Ovary (tissue), 9 donors: Measurements from ENCODE around the gene CCDC137. TPM values are rescaled to one million over a fixed set of nuclear protein-coding genes. Genes with fewer than 3 reads are reported as not detected.
A peak's percentile ranks its signal among the peaks of the same experiment; 100 is the strongest.

ENCODE experiments used
- DNase-seq, 5 donors: peaks; one replicate each; pipeline ENCODE4 v3.0.0-alpha.2; 2019 to 2020
- H3K27ac ChIP-seq, 2 donors: fragments of 200-600 bp; one replicate each; pipeline versions ENCODE4 v1.5.1 to v1.8.0; 2019 to 2022
- H3K27me3 ChIP-seq: fragments of 200-600 bp; one replicate; pipeline ENCODE4 v1.8.0; 2022
- H3K36me3 ChIP-seq: fragments of 200-600 bp; sonication (generic); one replicate; pipeline ENCODE4 v1.5.1; 2019
- H3K4me1 ChIP-seq: one replicate; pipeline ENCODE4 v1.8.1; 2013; ENCODE audit warnings: mild to moderate bottlenecking, moderate library complexity; ENCODE audit not compliant: insufficient read depth
- H3K4me3 ChIP-seq: fragments of 200-600 bp; sonication (generic); one replicate; pipeline ENCODE4 v1.5.1; 2017
- H3K9me3 ChIP-seq, 2 donors: fragments of 200-600 bp in 1 of 2; sonication (generic) in 1 of 2; one replicate each; pipeline versions ENCODE4 v1.5.1 to v1.8.1; 2013 to 2019; ENCODE audit warnings: mild to moderate bottlenecking in 1 of 2, moderate library complexity in 1 of 2
- CTCF ChIP-seq, 3 donors: fragments of 450-650 bp in 2 of 3; fragments of 200-600 bp in 1 of 3; IDR thresholded peaks; one replicate each; pipeline versions ENCODE4 v1.5.1 to v1.8.0; 2016 to 2022; ENCODE audit warnings: antibody characterized with exemption in 3 of 3, mild to moderate bottlenecking in 1 of 3
- EP300 ChIP-seq: sonication (generic); formaldehyde crosslinking; IDR thresholded peaks from one replicate; pipeline ENCODE4 v1.6.1; 2017; ENCODE audit warnings: antibody characterized with exemption
- POLR2A ChIP-seq: fragments of 450-650 bp; IDR thresholded peaks from one replicate; pipeline ENCODE4 v1.6.1; 2017; ENCODE audit warnings: antibody characterized with exemption, mild to moderate bottlenecking, moderate library complexity
- WGBS, 3 donors: extraction: QIAGEN DNeasy Blood & Tissue Kit in 1 of 3; methylation state at CpG; one replicate each; pipeline versions ENCODE4 v1.1.5 to v1.1.7; 2013 to 2017; 5-methylcytosine and 5-hydroxymethylcytosine counted together
- intact Hi-C, 4 donors: fragments of 100-400 bp; cut with DNase I; formaldehyde crosslinking; loops; one replicate each; pipeline versions ENCODE4 v1.11.0 to v1.15.1; 2022 to 2023
- polyA plus RNA-seq, 2 donors: library from polyadenylated mRNA; stranded (reverse); fragments of 200-250 nt in 1 of 2; fragments of 350-450 nt in 1 of 2; fragmentation: Illumina TruSeq in 1 of 2; extraction: RNeasy Lipid Tissue Mini Kit (QIAGEN cat#74804) in 1 of 2; gene quantifications; one replicate each; pipeline ENCODE4 v1.2.3, GENCODE V29; 2013 to 2014
- total RNA-seq, 7 donors: library from RNA; depleted of rRNA in 2 of 7; stranded (reverse); fragments of >200 nt in 2 of 7; fragmentation: NEBNext Ultra II Directional in 3 of 7; extraction: Animal tissue kit (Norgen Biotek cat#: 25700) in 3 of 7; gene quantifications; one replicate each; pipeline versions ENCODE4 v1.1.0 to v1.2.4, GENCODE V29; 2016 to 2023
- donor health status: DM: no; HTN: no; CAD: no; lungs with moderate emphysema.
- donor health status: DM: no; HTN: no; CAD: no.
- donor health status: Bipolar disorder and iron deficiency.
- donor health status: DM: yes; HTN: yes; CAD: no.
- donor health status: DM: no; HTN: no; CAD: no.
- donor health status: DM: yes; HTN: yes; CAD: no.

Gene CCDC137
- total and polyA plus RNA-seq, 9 donors: 5.1 to 17.8 (median 9.4) TPM

- intact Hi-C loops: no loop called here
- TF ChIP-seq POLR2A: no peak
- TF ChIP-seq CTCF (IDR thresholded peaks at IDR 0.05): no peak
- no peak for TF ChIP-seq EP300
- no peak overlapping the region for H3K27ac ChIP-seq
- 83 to 94% (median 91%) methylated on average over 9 of the region's 9 CpGs for WGBS, 3 donors
- H3K4me3 ChIP-seq: no peak overlapping the region
- H3K4me1 ChIP-seq: peaks cover 4% of the 10 kb centered on the region
- no peaks in the 10 kb centered on the region for H3K9me3 ChIP-seq
- no peak for DNase-seq
- no peaks in the 10 kb centered on the region for H3K27me3 ChIP-seq
- no peaks in the 10 kb centered on the region for H3K36me3 ChIP-seq
Observed at GRCh38 chr17:81660441-81660840, 6.1 kb upstream of the CCDC137 start.

- WGBS, 3 donors: 90 to 94% (median 90%) methylated on average over 4 of the region's 4 CpGs
Observed at GRCh38 chr17:81662002-81662401, 4.5 kb upstream of the CCDC137 start.

GRCh38 chr17:81664051-81664470 lies 2.5 kb upstream of the CCDC137 start:
- H3K27ac ChIP-seq: no peak overlapping the region
- no peaks in the 10 kb centered on the region for H3K36me3 ChIP-seq
- H3K4me1 ChIP-seq: peaks cover 12% of the 10 kb centered on the region
- TF ChIP-seq EP300 (no peak), CTCF (IDR thresholded peaks at IDR 0.05) (no peak), POLR2A (no peak)
- H3K27me3 ChIP-seq: no peaks in the 10 kb centered on the region
- intact Hi-C loops: no loop called here
- H3K4me3 ChIP-seq: no peak overlapping the region
- WGBS, 3 donors: 77 to 86% (median 86%) methylated on average over 7 of the region's 7 CpGs
- H3K9me3 ChIP-seq: no peaks in the 10 kb centered on the region
- no peak for DNase-seq

More at GRCh38 chr17:81662002-81662401, 4.5 kb upstream of the CCDC137 start:
- TF ChIP-seq POLR2A: no peak
- no peak for TF ChIP-seq CTCF (IDR thresholded peaks at IDR 0.05)
- TF ChIP-seq EP300: no peak
- DNase-seq: no peak
- intact Hi-C loops: no loop called here
- Histone ChIP-seq H3K9me3 (no peaks in the 10 kb centered on the region), H3K36me3 (no peaks in the 10 kb centered on the region), H3K4me1 (peaks cover 9% of the 10 kb centered on the region), H3K27ac (no peak overlapping the region), H3K4me3 (no peak overlapping the region), H3K27me3 (no peaks in the 10 kb centered on the region)

DNA sequence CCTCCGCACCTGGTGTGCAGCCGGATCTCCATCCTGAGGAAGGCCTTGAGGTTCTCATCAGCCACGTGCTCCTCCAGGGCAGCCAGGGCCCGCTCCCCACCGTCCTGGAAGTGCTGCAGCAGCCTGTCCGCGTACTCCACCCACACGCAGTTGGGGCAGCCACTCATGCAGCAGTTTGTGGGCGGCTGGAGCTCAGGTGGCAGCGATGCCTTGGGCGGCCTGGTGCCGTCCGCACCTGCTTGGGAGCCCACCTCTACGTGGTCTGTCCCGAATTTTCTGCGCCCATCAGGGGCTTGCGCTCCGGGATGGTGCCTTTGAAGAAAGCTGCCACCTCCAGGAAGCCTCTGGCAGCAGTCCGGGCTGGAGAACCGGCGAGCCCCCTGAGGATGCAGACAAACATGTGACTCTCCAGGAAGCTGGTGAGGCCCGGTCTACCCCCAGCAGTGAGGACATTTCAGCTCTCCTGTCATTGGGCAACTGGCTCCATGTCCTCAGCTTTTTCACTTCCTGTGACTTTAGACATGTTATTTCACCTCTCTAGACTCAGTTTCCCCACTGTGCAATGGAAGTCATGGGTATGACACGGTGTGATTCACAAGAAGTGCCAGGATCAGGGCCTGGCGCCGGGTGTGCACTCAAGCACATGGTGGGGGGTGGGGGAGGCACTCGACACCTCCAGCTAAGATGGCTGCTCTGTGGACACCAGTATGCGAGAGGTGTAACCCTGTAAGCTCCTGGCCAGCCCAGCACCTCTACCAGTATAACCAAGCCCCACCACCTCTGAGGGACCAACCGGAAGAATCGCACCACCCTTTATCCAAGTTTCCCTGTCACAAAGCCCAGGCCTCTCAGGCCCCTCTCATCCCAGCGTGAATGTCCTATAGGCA lies 1.1 kb upstream of the CCDC137 start:
- no peaks in the 10 kb centered on the region for H3K9me3 ChIP-seq
- DNase-seq: no peak
- TF ChIP-seq CTCF (IDR thresholded peaks at IDR 0.05): no peak
- no peak for TF ChIP-seq EP300
- no peak for TF ChIP-seq POLR2A
- intact Hi-C loops: no loop called here
- peak overlapping the region; percentile 32 to 78 for H3K27ac ChIP-seq
- H3K4me1 ChIP-seq: peaks cover 12% of the 10 kb centered on the region
- H3K36me3 ChIP-seq: no peaks in the 10 kb centered on the region
- no peaks in the 10 kb centered on the region for H3K27me3 ChIP-seq
- 58 to 63% (median 59%) methylated on average over 25 to 30 of the region's 30 CpGs for WGBS, 3 donors
- H3K4me3 ChIP-seq: peak overlapping the region; percentile 55
